HG03521 (cell line): ENCODE results near the gene ATP2C2.
"Not testable (repeated sequence)": the region's sequence is repeated elsewhere in the genome, so short reads cannot be mapped to it uniquely, and the experiment has no call there.

ENCODE experiments used
- ATAC-seq: cut with Tn5 transposase; IDR thresholded peaks from one replicate; pipeline ENCODE4 v1.9.1; 2021; ENCODE audit warnings: mild to moderate bottlenecking, moderate library complexity; ENCODE audit not compliant: unreplicated experiment

Gene ATP2C2, protein sequence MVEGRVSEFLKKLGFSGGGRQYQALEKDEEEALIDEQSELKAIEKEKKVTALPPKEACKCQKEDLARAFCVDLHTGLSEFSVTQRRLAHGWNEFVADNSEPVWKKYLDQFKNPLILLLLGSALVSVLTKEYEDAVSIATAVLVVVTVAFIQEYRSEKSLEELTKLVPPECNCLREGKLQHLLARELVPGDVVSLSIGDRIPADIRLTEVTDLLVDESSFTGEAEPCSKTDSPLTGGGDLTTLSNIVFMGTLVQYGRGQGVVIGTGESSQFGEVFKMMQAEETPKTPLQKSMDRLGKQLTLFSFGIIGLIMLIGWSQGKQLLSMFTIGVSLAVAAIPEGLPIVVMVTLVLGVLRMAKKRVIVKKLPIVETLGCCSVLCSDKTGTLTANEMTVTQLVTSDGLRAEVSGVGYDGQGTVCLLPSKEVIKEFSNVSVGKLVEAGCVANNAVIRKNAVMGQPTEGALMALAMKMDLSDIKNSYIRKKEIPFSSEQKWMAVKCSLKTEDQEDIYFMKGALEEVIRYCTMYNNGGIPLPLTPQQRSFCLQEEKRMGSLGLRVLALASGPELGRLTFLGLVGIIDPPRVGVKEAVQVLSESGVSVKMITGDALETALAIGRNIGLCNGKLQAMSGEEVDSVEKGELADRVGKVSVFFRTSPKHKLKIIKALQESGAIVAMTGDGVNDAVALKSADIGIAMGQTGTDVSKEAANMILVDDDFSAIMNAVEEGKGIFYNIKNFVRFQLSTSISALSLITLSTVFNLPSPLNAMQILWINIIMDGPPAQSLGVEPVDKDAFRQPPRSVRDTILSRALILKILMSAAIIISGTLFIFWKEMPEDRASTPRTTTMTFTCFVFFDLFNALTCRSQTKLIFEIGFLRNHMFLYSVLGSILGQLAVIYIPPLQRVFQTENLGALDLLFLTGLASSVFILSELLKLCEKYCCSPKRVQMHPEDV

DNA sequence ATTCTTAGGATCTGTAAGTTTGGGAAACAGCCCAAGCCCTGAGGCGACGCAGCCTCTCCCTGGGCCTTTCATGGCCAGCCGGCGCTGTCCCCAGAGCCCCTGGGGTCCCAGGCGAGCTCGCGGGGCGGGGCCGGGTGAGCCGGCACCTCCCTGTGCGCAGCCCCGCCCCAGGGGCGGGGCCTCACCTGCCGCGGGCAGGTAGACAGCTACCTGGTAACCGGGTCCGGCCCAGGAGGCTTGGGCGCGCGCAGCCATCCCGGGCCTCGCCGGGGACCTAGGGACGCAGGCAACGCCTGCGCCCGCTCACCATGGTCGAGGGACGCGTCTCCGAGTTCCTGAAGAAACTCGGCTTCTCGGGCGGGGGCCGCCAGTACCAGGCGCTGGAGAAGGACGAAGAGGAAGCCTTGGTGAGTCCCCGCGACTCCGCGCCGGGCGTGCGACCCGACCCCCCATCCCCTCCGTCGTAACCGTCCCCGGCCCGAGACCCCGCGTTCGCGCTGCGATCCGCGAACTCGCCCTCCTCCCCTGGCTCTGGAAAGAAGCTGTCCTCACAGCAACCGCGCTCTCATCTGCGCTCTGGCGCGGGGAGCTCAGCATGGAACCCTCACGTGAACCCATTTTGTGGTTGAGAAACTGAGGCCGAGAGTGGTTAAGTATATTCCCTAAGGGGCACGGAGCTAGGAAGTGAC, at the start of gene ATP2C2:
Gene ATP2C2, plus strand, starts transcription at position 231 of the 689 bp plus-strand sequence. Its CDS starts 78 bp downstream, at position 309.
- ATAC-seq: no peak

DNA sequence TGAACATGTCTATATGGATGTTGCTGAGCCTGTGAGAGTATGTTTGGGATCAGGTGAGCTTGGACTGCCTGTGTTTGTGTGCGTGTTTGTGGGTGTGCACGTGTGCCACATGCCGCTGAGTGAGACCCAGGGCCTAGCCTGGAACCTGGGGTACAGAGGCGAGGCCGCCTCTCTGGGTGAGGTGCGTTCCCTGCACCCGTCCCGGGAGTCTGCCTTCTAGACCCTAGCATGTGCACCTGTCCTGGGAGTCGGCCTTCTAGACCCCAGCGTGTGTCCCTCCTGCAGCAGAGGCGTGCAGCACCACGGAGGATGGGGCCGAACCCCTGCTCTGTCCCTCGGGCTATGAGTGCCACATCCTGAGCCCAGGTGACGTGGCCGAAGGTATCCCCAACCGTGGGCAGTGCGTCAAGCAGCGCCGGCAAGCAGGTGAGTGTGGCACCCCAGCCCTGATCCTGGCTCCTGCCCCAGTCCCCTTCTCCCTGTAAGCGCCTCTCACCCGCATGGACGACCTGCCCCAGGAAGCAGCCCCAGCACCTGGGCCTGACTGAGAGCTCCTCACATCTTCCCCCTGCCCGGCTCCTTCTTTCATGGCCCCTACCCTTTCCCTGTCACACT, 49.1 kb upstream of the ATP2C2 start:
- ATAC-seq: no peak

DNA sequence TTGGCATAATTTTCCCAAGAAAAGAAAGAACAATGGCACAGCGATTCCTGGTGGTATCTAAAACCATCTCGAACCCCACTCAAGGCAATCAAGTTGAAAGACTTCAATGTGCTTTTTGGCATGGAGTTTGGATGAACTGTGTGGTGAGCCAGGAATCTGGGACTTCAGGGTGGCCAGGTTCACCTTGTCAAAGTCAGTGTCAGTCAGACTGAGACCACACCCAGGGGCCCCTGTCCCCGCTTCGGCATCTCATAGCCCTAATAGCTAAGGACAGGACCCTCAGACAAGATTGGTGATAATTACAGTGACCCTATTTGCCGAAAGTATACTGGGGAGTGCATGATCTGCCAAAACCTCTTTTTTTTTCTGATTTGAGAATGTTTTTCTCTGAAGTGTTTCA, 47.8 kb upstream of the ATP2C2 start:
- no peak for ATAC-seq

DNA sequence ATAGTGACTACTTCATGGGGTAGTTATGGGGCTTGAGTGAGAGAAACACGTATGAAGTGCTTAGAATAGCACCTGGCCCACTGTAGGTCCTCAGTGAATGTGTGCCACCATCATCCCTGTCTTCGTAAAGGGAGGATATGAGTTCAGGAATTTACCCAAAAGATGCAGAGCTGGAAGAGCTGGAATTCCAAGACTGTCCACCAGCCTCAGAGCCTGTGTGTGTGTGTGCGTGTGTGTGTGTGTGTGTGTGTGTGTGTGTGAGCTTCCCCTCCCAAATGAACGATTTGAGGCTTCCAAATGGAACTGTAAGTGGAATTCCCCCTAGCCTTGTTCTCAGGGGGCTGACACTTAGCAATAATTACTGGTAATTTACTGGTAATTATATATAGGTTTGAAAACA, 46.4 kb upstream of the ATP2C2 start:
- no peak for ATAC-seq

DNA sequence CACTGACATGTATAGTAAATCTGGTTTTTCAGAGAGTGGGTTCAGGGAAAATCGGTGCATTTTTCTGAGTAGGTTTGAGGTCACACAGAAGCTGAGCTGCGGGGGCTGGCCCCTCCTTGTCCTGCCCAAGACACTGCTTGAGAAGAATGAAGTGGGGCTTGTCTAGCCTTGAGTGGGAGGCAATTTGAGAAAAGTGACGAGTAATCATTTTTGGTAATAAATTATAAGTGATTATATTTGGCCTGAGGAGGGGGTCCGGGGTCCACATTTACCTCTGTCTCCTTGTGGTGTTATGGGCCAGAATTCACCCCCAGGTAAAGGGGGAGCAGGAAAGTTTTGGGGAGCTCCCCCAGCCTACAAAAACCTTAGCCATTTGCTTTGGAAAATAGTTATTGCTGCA, 45.6 kb upstream of the ATP2C2 start:
- ATAC-seq: no peak

DNA sequence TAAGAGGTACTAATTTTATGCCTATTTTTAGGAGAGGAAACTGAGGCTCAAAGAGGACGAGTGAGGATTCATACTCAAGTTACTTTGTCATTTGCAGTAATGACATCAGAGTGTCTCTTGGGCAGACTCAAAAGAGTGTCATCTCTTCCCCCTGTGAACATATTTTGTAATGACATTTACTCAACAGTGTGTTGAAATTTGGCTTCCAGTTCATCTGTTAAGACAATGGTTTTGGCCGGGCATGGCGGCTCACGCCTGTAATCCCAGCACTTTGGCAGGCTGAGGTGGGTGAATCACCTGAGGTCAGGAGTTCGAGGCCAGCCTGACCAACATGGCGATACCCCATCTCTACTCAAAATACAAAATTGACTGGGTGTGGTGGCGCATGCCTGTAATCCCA, 44.7 kb upstream of the ATP2C2 start:
- ATAC-seq: no peak

DNA sequence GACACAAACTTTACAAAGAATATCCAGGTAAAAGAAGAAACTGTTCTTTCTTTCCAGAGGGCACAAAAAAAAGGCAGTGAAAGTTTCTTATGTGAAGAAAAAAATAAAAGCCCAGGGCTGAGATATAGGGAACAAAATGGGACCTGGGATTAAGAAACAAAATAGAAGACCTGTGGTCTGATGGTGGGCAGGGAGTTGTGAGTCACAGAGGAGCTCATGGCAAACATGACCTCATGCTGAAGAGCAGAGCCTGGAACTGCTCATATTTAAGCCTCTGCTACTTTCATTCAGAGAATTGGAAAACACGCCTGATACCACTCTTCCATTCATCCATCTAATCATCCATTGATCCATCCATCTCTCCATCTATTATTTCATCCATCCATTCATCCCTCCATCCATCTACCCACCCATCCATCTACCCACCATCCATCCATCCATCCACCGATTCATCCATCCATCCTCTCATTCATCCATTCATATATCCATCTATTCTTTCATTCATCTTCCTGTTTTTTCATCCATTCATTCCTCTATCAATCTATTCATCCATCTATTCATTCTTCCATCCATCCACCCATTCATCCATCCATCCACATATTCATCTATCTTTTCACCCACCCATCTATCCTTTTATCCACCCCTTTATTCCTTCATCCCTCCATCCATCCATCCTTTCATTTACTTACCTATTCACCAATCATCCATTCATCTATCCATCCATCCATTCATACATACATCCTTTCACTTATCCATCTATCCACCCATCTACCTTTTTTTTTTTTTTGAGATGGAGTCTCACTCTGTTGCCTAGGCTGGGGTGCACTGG, 43.7 kb upstream of the ATP2C2 start:
- no peak for ATAC-seq

DNA sequence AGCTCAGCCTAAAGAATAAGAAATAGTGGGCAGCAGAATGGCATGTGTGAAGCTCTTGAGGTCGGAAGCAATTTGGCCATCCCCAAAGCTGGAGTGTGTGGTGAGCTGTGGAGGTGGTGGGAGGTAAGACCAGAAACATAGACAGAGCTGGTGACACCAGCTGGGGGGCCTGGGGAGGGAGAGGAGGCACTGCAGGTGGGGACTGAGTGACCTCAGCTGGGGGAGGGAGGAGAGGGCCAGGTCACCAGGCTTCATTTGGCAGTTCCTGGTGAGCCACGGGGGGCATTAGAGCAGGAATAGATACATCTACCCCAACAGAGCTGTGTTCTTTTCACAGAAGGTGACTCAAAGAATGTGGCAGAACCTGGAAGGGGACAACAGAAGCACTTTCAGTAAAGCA, 41.8 kb upstream of the ATP2C2 start:
- no peak for ATAC-seq

DNA sequence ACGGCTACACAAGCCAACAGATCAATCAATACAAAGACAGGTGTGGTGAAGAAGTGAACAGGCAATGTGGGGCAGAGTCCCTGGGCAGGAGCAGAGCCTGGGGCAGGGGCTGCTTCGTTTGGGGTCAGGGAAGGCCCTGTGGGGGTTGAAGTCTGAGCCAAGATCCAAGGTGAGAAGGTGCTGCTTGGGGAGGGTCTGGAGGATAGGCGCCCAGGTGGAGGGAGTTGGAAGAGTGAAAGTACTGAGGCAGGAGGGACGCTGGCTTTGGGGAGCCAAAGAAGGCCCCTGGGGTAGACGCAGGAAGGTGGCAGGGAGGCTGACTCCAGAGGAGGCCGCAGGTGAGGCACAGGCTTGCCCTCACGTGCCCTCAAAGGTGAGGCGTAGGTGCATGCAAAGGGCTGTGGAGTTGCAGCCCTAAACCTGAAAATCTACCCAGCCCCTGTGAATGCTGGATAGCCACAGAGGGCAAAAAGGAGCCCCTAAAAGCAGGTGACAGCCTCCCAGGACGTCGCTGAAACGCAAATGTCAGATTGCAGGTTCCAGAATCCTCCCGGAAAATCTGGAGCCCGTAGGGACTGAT, 40.3 kb upstream of the ATP2C2 start:
- ATAC-seq: no peak

DNA sequence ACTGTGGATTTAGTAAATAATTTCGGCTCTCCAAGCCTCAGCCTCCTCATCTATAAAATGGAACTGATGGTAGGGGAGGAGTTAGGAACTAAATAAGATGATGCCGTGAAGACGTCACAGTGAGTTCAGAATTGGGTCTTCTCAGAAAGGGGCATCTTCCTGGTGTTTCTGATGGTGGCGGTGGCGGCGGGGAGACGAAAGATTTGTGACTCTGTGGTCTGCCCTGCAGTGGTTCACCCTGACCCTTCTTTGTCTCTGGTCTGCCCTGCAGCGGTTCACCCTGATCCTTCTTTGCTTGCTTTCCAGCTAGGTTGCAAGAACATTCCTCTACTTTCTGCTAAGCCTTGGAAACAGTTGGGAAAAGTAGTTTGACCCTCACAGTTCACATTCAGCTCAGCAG, 39.3 kb upstream of the ATP2C2 start:
- no peak for ATAC-seq

DNA sequence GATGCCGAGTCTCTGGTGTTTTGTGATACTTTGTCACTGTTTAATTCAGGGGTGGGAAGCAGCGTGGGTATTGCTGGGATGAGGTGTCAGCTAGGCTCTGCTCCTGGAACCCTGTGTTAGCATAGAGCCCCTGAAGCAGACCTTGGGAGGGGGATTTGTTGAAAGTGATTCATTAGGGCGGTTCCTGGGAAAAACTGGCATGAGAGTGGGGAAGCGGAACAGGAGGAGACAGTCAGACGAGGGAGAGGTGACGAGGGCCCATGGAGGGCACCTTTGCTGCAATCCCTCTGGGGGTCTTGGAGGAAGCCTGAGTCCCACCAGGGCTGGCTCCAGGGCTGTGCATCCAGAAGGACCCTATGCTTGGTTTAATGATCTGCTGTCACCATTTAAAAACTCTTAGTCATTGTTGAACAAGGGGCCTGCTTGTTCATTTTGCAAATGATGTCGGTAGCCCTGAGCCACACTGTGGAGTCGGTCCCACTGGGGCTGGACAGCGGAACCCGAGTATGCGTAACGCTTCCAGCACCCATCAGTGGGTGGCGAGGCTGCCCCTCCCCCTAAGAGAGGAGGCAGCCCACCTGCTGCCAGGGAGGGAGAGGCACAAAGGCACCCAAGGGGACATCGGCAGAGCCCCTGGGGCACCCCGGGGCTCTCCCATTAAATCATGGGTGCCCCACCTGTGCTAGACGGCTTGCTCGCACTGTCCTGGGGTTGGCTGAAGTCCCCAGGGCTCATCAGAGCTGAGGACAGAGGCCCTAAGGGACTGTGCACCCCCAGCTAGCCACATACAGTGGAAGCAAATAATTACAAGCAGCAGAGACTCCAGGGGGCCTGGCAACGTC, 38.3 kb upstream of the ATP2C2 start:
- ATAC-seq: no peak

DNA sequence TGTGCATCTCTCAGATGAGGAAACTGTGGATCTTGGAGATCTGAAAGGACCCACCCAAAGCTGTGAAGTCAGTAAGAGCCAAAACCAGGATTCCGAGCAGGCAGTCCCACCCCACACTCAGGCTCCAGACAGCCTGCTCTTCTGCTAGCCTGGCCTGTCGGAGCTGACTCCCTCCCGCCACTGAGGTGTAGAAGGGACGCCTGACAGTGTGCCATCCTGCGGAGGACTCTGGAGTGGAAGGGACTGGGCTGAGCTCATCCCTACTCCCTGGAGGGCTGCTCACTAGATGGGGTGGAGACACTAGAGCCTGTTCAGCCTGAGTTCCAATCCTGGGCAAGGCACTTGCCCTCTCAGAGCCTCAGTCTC, 37.7 kb upstream of the ATP2C2 start:
- ATAC-seq: no peak

DNA sequence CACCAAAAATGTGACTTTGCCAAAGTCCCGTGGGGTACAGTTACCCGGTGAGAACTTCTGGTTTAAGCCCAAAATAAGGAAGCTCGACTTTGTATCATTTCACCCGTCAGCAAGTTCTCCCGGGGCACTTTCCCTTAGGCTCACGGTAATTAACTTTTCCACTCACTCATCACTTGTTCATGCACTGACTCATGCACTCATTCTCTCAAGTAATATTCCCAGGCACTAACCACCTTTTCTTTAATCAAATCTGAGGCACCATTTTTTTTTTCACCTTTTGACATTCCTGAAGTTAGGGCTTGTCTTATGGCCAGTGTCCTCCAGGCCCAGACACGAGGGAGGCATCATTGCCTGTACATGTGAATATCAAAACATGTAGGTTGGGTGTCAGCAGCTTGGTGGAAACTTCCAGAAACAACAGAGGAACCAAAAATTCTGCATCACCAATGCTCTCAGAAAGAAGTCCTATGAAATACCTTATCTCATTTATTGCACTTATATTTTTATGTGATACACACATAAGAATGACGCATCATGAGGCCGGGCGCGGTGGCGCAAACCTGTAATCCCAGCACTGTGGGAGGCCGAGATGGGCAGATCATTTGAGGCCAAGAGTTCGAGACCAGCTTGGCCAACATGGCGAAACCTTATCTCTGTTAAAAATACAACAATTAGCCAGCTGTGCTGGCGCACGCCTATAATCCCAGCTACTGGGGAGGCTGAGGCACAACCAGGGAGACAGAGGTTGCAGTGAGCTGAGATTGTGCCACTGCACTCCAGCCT, 36.1 kb upstream of the ATP2C2 start:
- ATAC-seq: no peak

DNA sequence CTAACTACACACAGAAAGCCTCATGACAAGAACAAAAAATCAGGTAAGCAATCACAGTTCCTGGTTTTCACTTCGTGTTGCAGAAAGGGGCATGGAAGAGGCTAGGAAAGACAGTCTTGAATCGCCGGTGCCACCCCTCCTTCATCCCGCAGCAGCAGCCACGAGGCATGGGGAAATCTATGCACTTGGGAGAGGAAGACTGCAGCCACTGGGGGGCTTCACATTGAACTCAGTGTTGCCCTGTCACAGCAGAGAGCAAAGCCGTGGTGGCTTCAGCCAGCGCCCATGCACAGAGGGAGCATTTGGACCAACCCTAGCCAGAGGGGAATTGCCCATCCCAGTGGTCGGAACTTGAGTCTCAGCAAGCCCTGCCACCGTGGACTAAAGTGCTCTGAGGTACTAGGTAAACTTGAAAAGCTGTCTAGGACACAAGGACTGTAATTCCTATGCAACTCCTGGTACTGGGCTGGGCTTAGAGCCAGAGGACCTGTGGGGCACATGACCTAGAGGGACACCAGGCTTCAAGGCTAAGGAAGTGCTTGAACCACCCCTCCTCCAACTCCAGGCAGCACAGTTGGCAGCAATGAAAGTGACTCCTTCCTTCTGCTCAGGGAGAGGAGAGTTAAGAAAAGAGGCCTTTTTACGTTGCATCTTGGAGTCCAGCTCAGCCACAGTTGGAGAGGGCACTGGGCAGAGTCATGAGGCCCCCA, 35.2 kb upstream of the ATP2C2 start:
- no peak for ATAC-seq

DNA sequence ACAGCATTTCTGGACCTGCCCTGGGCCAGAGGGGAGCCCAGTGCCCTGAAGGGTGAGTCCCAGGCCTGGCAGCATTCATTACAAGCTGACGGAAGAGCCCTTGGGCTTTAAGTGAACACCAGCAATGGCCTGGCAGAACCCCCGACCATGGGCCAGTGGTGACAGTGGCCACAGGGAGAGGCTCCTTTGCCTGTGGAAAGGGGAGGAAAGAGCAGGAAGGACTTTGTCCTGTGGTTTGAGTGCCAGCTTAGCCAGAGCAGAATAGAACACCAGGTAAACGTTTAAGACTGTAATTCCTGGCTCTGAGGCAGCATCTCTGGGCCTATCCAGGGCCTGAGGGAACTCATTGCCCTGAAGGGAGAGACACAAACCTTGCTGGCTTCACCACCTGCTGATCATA, 34.3 kb upstream of the ATP2C2 start:
- ATAC-seq: no peak

DNA sequence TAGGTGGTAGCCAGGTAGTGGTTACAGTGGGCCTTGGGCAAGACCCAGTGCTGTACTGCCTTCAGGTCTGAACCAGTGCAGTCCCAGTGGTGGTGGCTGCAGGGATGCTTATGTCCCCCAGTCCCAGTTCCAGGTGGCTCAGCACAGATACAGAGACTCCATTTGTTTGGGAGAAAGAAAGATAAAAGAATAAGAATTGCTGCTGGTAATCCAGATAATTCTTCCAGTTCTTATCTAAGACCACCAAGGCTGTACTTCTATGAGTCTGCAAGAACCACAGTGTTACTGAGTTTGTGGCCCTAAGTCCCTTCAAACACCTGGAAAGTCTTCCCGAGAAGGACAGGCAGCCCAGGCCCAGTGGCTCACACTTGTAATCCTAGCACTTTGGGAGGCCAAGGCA, 33.9 kb upstream of the ATP2C2 start:
- ATAC-seq: no peak

DNA sequence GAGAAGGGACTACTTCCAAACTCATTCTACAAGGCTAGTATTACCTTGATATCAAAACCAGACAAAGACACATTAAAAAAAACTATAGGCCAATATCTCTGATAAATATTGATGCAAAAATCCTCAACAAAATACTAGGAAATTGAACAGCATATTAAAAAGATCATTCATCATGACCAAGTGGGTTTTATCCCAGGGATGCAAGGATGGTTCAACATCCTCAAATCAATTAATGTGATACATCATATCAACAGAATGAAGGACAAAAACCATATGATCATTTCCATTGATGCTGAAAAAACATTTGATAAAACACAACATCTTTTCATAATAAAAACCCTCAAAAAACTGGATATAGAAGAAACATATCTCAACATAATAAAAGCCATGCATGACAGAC, 31.1 kb upstream of the ATP2C2 start:
- not testable (repeated sequence) for ATAC-seq
